HCT116 (cell line): Measurements from ENCODE around the gene GALNT13. TPM values are rescaled to one million over a fixed set of nuclear protein-coding genes. Genes with fewer than 3 reads are reported as not detected.

Source experiments
- ATAC-seq: fragments of 200-7000 bp; cut with Tn5 transposase; 2 replicates; pipeline ENCODE4 v1.9.1; 2020; ENCODE audit warnings: mild to moderate bottlenecking, moderate library complexity
- BruUV-seq: library from RNA; stranded (reverse); fragments of 400-500 nt; replicated peaks from 2 replicates; lab custom pipeline; 2021; lab: Mats Ljungman, UMichigan
- CTCF ChIA-PET: fragments of 300-600 bp; sonication (Branson Sonifier 250); formaldehyde crosslinking; loops from one replicate; lab custom pipeline; 2021; ENCODE audit warnings: antibody characterized with exemption; lab: Charles Lee
- POLR2A ChIA-PET: fragments of 300-600, 350-600 bp; sonication (Branson Sonifier 250); formaldehyde crosslinking; loops from one replicate; lab custom pipeline; 2021; ENCODE audit warnings: antibody characterized with exemption; lab: Charles Lee
- RAD21 ChIA-PET, 2 experiments: fragments of 300-600 bp; sonication (Branson Sonifier 250); formaldehyde crosslinking; loops; one replicate each; lab custom pipeline; 2023; ENCODE audit warnings: low total read pairs in 2 of 2; ENCODE audit not compliant: uncharacterized antibody in 2 of 2, unreplicated experiment in 2 of 2, low non-redundant PET in 1 of 2; lab: Charles Lee
- DNase-seq: peaks from one replicate; pipeline ENCODE4 v3.0.0-alpha.2; 2010; ENCODE audit warnings: low read depth, low spot score
- H2AFZ ChIP-seq: fragments of 200-600 bp; shearing (Covaris generic), sonication (generic); 2 replicates; pipeline ENCODE4 v1.6.1; 2017; ENCODE audit warnings: low read depth, mixed run types, mixed read lengths, antibody characterized with exemption, low read length; ENCODE audit not compliant: poor library complexity, severe bottlenecking
- H3K27ac ChIP-seq: 2 replicates; pipeline ENCODE4 v1.5.1; 2012; ENCODE audit warnings: low read depth, low read length
- H3K27me3 ChIP-seq: fragments of 200-600 bp; sonication (generic); 2 replicates; pipeline ENCODE4 v1.6.1; 2016; ENCODE audit warnings: mixed run types, low read length, mixed read lengths; ENCODE audit not compliant: insufficient read depth
- H3K36me3 ChIP-seq, 2 experiments: fragments of 200-500 bp in 1 of 2; fragments of 200-600 bp in 1 of 2; sonication (Bioruptor generic) in 1 of 2; sonication (generic) in 1 of 2; 2 replicates each; pipeline versions ENCODE4 v1.5.1 to v1.6.1; 2014 to 2016; ENCODE audit warnings: low read length in 2 of 2, inconsistent platforms in 1 of 2, mixed read lengths in 1 of 2, mixed run types in 1 of 2; ENCODE audit not compliant: insufficient read depth in 2 of 2, control insufficient read depth in 1 of 2
- H3K4me1 ChIP-seq, 2 experiments: fragments of 200-600 bp in 1 of 2; sonication (generic) in 1 of 2; 2 replicates each; pipeline versions ENCODE4 v1.5.1 to v1.6.1; 2012 to 2017; ENCODE audit warnings: low read length in 2 of 2, inconsistent platforms in 1 of 2, mild to moderate bottlenecking in 1 of 2, mixed read lengths in 1 of 2, mixed run types in 1 of 2, moderate library complexity in 1 of 2; ENCODE audit not compliant: insufficient read depth in 2 of 2, control insufficient read depth in 1 of 2
- H3K4me2 ChIP-seq: fragments of 200-600 bp; sonication (generic); 2 replicates; pipeline ENCODE4 v1.6.1; 2017; ENCODE audit warnings: mixed run types, low read length, mixed read lengths
- H3K4me3 ChIP-seq, 2 experiments: fragments of 200-600 bp in 1 of 2; sonication (generic) in 1 of 2; replicated peaks in 1 of 2; 2 replicates each; pipeline ENCODE4 v1.5.1; 2011 to 2016; ENCODE audit warnings: low read length in 2 of 2, control low read depth in 1 of 2, low read depth in 1 of 2, mild to moderate bottlenecking in 1 of 2, mixed read lengths in 1 of 2, mixed run types in 1 of 2
- H3K79me2 ChIP-seq: fragments of 200-600 bp; sonication (generic); 2 replicates; pipeline ENCODE4 v1.6.1; 2017; ENCODE audit warnings: mild to moderate bottlenecking, mixed run types, low read length, moderate library complexity, mixed read lengths; ENCODE audit not compliant: insufficient read depth
- H3K9ac ChIP-seq: fragments of 200-600 bp; sonication (generic); 2 replicates; pipeline ENCODE4 v1.6.1; 2016; ENCODE audit warnings: low read length, mixed read lengths
- H3K9me2 ChIP-seq: fragments of 200-600 bp; sonication (generic), shearing (Covaris generic); 2 replicates; pipeline ENCODE4 v1.6.1; 2017; ENCODE audit warnings: mixed run types, mild to moderate bottlenecking, moderate library complexity; ENCODE audit not compliant: insufficient read depth
- H3K9me3 ChIP-seq, 2 experiments: fragments of 200-500 bp in 1 of 2; fragments of 200-600 bp in 1 of 2; sonication (Bioruptor generic) in 1 of 2; sonication (generic) in 1 of 2; 2 replicates each; pipeline ENCODE4 v1.6.1; 2014 to 2017; ENCODE audit warnings: low read length in 2 of 2, mixed read lengths in 2 of 2, inconsistent platforms in 1 of 2, low read depth in 1 of 2, mild to moderate bottlenecking in 1 of 2, mixed run types in 1 of 2, moderate library complexity in 1 of 2; ENCODE audit not compliant: control insufficient read depth in 1 of 2, insufficient read depth in 1 of 2
- H4K20me1 ChIP-seq: fragments of 200-600 bp; sonication (generic), shearing (Covaris generic); 2 replicates; pipeline ENCODE4 v1.6.1; 2017; ENCODE audit warnings: mixed run types, mild to moderate bottlenecking, moderate library complexity; ENCODE audit not compliant: insufficient read depth
- ATF3 ChIP-seq: IDR thresholded peaks from 2 replicates; pipeline ENCODE4 v1.6.1; 2012
- CTCF ChIP-seq, 3 experiments: fragments of 200-600 bp in 1 of 3; sonication (generic) in 1 of 3; IDR thresholded peaks in 2 of 3; conservative IDR thresholded peaks in 1 of 3; 2 replicates each; pipeline ENCODE4 v1.5.1; 2012 to 2017; ENCODE audit warnings: low read depth in 2 of 3, low read length in 2 of 3, antibody characterized with exemption in 1 of 3, borderline replicate concordance in 1 of 3, control low read depth in 1 of 3, mild to moderate bottlenecking in 1 of 3, mixed read lengths in 1 of 3, mixed run types in 1 of 3, moderate library complexity in 1 of 3; ENCODE audit not compliant: insufficient read depth in 1 of 3
- EGR1 ChIP-seq: IDR thresholded peaks from 2 replicates; pipeline ENCODE4 v1.6.1; 2012; ENCODE audit warnings: low read depth
- ELF1 ChIP-seq: IDR thresholded peaks from 2 replicates; pipeline ENCODE4 v1.6.1; 2012; ENCODE audit warnings: low read depth, borderline replicate concordance
- EZH2 ChIP-seq: fragments of 200-600 bp; sonication (generic); IDR thresholded peaks from 2 replicates; pipeline ENCODE4 v1.6.1; 2017; ENCODE audit warnings: antibody characterized with exemption, mixed run types
- EZH2phosphoT487 ChIP-seq: fragments of 200-600 bp; IDR thresholded peaks from 2 replicates; pipeline ENCODE4 v1.6.1; 2018; ENCODE audit warnings: antibody characterized with exemption, borderline replicate concordance
- FOSL1 ChIP-seq: IDR thresholded peaks from 2 replicates; pipeline ENCODE4 v1.6.1; 2012; ENCODE audit warnings: low read depth
- JUND ChIP-seq: IDR thresholded peaks from 2 replicates; pipeline ENCODE4 v1.6.1; 2012
- MAX ChIP-seq: IDR thresholded peaks from 2 replicates; pipeline ENCODE4 v1.6.1; 2012
- POLR2AphosphoS5 ChIP-seq: IDR thresholded peaks from 2 replicates; pipeline ENCODE4 v1.6.1; 2011; ENCODE audit warnings: mild to moderate bottlenecking, low read depth, low read length, moderate library complexity
- RAD21 ChIP-seq: IDR thresholded peaks from 2 replicates; pipeline ENCODE4 v1.6.1; 2012; ENCODE audit warnings: low read depth, mild to moderate bottlenecking
- SIN3A ChIP-seq: IDR thresholded peaks from 2 replicates; pipeline ENCODE4 v1.6.1; 2012; ENCODE audit warnings: low read depth
- SRF ChIP-seq: IDR thresholded peaks from 2 replicates; pipeline ENCODE4 v1.6.1; 2012; ENCODE audit warnings: low read depth
- YY1 ChIP-seq: IDR thresholded peaks from 2 replicates; pipeline ENCODE4 v1.6.1; 2011; ENCODE audit warnings: low read length, low read depth, moderate library complexity, mild to moderate bottlenecking; ENCODE audit not compliant: insufficient replicate concordance; ENCODE audit errors: extremely low read depth
- ZBTB33 ChIP-seq: IDR thresholded peaks from 2 replicates; pipeline ENCODE4 v1.6.1; 2011; ENCODE audit warnings: mild to moderate bottlenecking, low read length, moderate library complexity; ENCODE audit not compliant: insufficient replicate concordance; ENCODE audit errors: extremely low read depth
- ZFX ChIP-seq: fragments of 450-650 bp; IDR thresholded peaks from 2 replicates; pipeline ENCODE4 v1.6.1; 2017
- ZNF274 ChIP-seq: fragments of 200-500 bp; sonication (Bioruptor generic); IDR thresholded peaks from 2 replicates; pipeline ENCODE4 v1.6.1; 2014; ENCODE audit warnings: mild to moderate bottlenecking, low read depth, low read length, inconsistent platforms
- intact Hi-C: fragments of 100-400 bp; cut with micrococcal nuclease; formaldehyde crosslinking; loops from 2 replicates; pipeline ENCODE4 v1.10.0; 2022
- total RNA-seq: library from RNA; stranded (reverse); gene quantifications from one replicate; pipeline ENCODE4 v1.2.1, GENCODE V29; 2021; ENCODE audit not compliant: unreplicated experiment
- TF ChIP-seq, protein P1 (sequence below): IDR thresholded peaks from 2 replicates; pipeline ENCODE4 v1.6.1; 2012; ENCODE audit warnings: low read depth

Gene GALNT13
- total RNA-seq, 1 experiment from 2014 or later = 0.44 TPM

- DNase-seq (no peak), ATAC-seq (no peak)
- Histone ChIP-seq H2AFZ (no peak overlapping the region), H3K36me3 (no peaks in the 10 kb centered on the region), H3K4me2 (no peak overlapping the region), H4K20me1 (no peaks in the 10 kb centered on the region), H3K27me3 (no peaks in the 10 kb centered on the region), H3K79me2 (no peaks in the 10 kb centered on the region), H3K4me1 (peaks cover 7 to 8% of the 10 kb centered on the region in 2 experiments; a peak in 3 of 4 replicates), H3K4me3 (no peak overlapping the region), H3K9me3 (no peaks in the 10 kb centered on the region), H3K9me2 (no peaks in the 10 kb centered on the region), H3K27ac (no peak overlapping the region), H3K9ac (no peak overlapping the region)
- RAD21 ChIA-PET = no interaction called here
- intact Hi-C loops = no loop called here
- TF ChIP-seq ZFX (no peak), SIN3A (no peak), RAD21 (no peak), JUND (no peak), ELF1 (no peak), ATF3 (no peak), MAX (no peak), YY1 (no peak), FOSL1 (no peak), ZNF274 (no peak), CTCF (IDR thresholded peaks at IDR 0.05 in 2 of 3, conservative IDR thresholded peaks at IDR 0.05 in 1 of 3; ENCODE audit: borderline replicate concordance in 1 of 3, insufficient read depth in 1 of 3, low read depth in 2 of 3, low read length in 2 of 3) (no peak), EZH2 (no peak), EGR1 (no peak), SRF (no peak), EZH2phosphoT487 (no peak), POLR2AphosphoS5 (no peak), ZBTB33 (no peak)
- TF ChIP-seq, protein P1, sequence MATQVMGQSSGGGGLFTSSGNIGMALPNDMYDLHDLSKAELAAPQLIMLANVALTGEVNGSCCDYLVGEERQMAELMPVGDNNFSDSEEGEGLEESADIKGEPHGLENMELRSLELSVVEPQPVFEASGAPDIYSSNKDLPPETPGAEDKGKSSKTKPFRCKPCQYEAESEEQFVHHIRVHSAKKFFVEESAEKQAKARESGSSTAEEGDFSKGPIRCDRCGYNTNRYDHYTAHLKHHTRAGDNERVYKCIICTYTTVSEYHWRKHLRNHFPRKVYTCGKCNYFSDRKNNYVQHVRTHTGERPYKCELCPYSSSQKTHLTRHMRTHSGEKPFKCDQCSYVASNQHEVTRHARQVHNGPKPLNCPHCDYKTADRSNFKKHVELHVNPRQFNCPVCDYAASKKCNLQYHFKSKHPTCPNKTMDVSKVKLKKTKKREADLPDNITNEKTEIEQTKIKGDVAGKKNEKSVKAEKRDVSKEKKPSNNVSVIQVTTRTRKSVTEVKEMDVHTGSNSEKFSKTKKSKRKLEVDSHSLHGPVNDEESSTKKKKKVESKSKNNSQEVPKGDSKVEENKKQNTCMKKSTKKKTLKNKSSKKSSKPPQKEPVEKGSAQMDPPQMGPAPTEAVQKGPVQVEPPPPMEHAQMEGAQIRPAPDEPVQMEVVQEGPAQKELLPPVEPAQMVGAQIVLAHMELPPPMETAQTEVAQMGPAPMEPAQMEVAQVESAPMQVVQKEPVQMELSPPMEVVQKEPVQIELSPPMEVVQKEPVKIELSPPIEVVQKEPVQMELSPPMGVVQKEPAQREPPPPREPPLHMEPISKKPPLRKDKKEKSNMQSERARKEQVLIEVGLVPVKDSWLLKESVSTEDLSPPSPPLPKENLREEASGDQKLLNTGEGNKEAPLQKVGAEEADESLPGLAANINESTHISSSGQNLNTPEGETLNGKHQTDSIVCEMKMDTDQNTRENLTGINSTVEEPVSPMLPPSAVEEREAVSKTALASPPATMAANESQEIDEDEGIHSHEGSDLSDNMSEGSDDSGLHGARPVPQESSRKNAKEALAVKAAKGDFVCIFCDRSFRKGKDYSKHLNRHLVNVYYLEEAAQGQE = no peak
- BruUV-seq = no TSS peak
- POLR2A ChIA-PET = no interaction called here
- CTCF ChIA-PET = no interaction called here
These were observed 43.4 kb upstream of the GALNT13 start for GRCh38 chr2:153828335-153828734.
